GM23248 (cell line): ENCODE results near the gene STRIP2.

Source experiments
- EZH2 ChIP-seq: fragments of 200-600 bp; sonication (generic); IDR thresholded peaks from 2 replicates; pipeline ENCODE4 v1.6.1; 2018; ENCODE audit warnings: antibody characterized with exemption, mild to moderate bottlenecking; ENCODE audit not compliant: insufficient read depth, poor library complexity, severe bottlenecking
- EZH2phosphoT487 ChIP-seq: fragments of 200-600 bp; sonication (generic); IDR thresholded peaks from 2 replicates; pipeline ENCODE4 v1.6.1; 2018; ENCODE audit warnings: antibody characterized with exemption, moderate library complexity, mild to moderate bottlenecking, low read depth; ENCODE audit not compliant: insufficient read depth

GRCh38 chr7:129394101-129394500 is 40.1 kb upstream of the STRIP2 start:
- TF ChIP-seq EZH2phosphoT487, result no peak
- no peak for TF ChIP-seq EZH2
